ENCODE data around the gene MTA3. TPM values are rescaled to one million over a fixed set of nuclear protein-coding genes. Genes with fewer than 3 reads are reported as not detected.

Gene MTA3
- total RNA-seq, 1 donor from 2014 or later: 26.8 TPM

DNA sequence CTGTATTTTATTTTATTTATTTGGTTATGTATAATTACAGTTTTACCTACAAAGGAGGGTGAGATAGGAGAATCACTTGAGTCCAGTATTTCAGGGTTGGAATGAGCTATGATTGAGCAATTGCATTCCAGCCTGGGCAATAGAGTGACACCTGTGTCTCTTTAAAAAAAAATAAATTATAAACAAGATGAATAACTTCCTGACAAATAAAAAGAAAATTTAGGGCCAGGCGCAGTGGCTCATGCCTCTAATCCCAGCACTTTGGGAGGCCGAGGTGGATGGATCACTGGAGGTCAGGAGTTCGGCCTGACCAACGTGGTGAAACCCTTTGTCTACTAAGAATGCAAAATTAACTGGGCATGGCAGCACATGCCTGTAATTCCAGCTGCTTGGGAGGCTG lies 17.3 kb downstream of the MTA3 start:
- Mint-ChIP-seq H3K4me3 (no peak overlapping the region), H3K27ac (no peak overlapping the region), H3K9me3 (no peaks in the 10 kb centered on the region), H3K27me3 (no peaks in the 10 kb centered on the region), H3K4me1 (peaks cover 11% of the 10 kb centered on the region), H3K36me3 (ENCODE audit: low read depth) (peaks cover 33% of the 10 kb centered on the region)
- ATAC-seq (ENCODE audit: low read depth): no peak
- DNase-seq: no peak
- TF ChIP-seq, protein P1, sequence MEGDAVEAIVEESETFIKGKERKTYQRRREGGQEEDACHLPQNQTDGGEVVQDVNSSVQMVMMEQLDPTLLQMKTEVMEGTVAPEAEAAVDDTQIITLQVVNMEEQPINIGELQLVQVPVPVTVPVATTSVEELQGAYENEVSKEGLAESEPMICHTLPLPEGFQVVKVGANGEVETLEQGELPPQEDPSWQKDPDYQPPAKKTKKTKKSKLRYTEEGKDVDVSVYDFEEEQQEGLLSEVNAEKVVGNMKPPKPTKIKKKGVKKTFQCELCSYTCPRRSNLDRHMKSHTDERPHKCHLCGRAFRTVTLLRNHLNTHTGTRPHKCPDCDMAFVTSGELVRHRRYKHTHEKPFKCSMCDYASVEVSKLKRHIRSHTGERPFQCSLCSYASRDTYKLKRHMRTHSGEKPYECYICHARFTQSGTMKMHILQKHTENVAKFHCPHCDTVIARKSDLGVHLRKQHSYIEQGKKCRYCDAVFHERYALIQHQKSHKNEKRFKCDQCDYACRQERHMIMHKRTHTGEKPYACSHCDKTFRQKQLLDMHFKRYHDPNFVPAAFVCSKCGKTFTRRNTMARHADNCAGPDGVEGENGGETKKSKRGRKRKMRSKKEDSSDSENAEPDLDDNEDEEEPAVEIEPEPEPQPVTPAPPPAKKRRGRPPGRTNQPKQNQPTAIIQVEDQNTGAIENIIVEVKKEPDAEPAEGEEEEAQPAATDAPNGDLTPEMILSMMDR (IDR thresholded peaks at IDR 0.05): no peak
- ChIA-PET POLR2A (no interaction called here), CTCF (no interaction called here)
- intact Hi-C loops (cut with micrococcal nuclease): no loop called here

DNA sequence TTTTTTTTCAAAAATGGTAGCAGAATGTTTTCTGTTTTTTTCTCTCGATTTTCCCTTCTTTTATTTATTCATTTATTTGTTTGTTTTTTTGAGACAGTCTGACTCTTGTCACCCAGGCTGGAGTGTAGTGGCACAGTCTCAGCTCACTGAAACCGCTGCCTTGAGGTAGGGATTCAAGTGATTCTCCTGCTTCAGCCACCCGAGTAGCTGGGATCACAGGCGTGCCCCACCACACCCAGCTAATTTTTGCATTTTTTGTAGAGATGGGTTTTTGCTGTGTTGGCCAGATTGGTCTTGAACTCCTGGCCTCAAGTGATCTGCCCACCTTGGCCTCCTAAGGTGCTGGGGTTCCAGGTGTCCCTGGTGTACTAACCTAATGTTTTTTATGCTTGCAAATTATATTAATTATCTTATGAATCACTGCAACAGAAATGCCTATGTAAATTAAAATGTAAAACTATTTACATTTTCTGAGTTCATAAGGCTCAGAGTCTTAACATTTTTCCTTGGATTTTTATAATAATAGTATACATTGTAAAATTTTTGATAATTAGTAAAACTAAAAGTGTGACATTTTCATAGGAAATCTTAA lies 19.2 kb downstream of the MTA3 start:
- Mint-ChIP-seq H3K27ac (no peak overlapping the region), H3K9me3 (no peaks in the 10 kb centered on the region), H3K27me3 (no peaks in the 10 kb centered on the region), H3K36me3 (ENCODE audit: low read depth) (peaks cover 19% of the 10 kb centered on the region), H3K4me3 (no peak overlapping the region), H3K4me1 (peaks cover 12% of the 10 kb centered on the region)
- ATAC-seq (ENCODE audit: low read depth) (no peak), DNase-seq (no peak)
- TF ChIP-seq, protein P1 (IDR thresholded peaks at IDR 0.05): no peak
- intact Hi-C loops (cut with micrococcal nuclease): no loop called here
- ChIA-PET POLR2A (no interaction called here), CTCF (no interaction called here)

DNA sequence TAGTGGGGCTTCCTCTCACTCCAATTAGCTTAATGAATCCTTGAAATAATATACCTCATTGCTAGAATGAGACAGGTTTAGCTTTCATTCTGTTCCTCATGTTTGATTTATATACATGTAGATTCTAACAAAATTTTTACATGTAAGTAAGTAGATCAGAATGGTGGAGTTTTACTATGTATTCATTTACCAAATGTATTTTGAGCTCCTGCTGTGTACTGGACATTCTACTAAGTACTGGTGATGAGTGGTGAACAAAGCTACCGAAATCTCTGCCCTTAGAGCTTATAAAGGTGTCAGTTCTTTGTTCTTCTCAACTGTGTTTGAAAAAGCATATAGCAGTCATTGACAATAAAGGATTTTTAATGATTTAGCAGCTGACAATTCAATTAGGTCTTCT lies 19.7 kb downstream of the MTA3 start:
- H3K4me1 Mint-ChIP-seq: peaks cover 12% of the 10 kb centered on the region
- ATAC-seq (ENCODE audit: low read depth): no peak
- no peak for DNase-seq
- peaks cover 14% of the 10 kb centered on the region for H3K36me3 Mint-ChIP-seq (ENCODE audit: low read depth)
- POLR2A ChIA-PET: interaction anchor here (0.6 kb wide), 1 partner anchor 12 kb away, joined by 3 read pairs; no protein-coding TSS in a partner anchor
- H3K27ac Mint-ChIP-seq: no peak overlapping the region
- intact Hi-C loops (cut with micrococcal nuclease): no loop called here
- H3K4me3 Mint-ChIP-seq: no peak overlapping the region
- TF ChIP-seq, protein P1 (IDR thresholded peaks at IDR 0.05): no peak
- no peaks in the 10 kb centered on the region for H3K27me3 Mint-ChIP-seq
- CTCF ChIA-PET: no interaction called here
- H3K9me3 Mint-ChIP-seq: no peaks in the 10 kb centered on the region

DNA sequence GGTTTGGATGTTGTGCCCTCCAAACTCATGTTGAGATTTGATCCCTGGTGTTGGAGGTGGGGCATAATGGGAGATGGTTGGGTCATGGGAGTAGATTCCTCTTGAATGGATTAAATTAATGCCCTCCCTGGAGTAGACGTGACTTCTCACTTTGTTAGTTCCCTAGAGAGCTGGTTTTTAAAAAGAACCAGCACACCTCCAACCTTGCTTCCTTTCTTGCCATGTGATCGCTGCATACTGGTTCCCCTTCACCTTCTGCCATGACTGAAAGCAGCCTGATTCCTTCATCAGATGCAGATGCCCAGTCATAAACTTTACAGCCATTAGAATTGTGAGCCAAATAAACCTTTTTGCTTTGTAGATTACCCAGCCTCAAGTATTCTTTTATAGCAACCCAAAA lies 21.7 kb downstream of the MTA3 start:
- intact Hi-C loops (cut with micrococcal nuclease): loop anchor here (10.0 kb wide), 1 partner anchor 95 kb away; the partner anchor contains the start of gene KCNG3
- peaks cover 12% of the 10 kb centered on the region for H3K4me1 Mint-ChIP-seq
- CTCF ChIA-PET: no interaction called here
- TF ChIP-seq, protein P1 (IDR thresholded peaks at IDR 0.05): no peak
- no peak for DNase-seq
- peaks cover 11% of the 10 kb centered on the region for H3K36me3 Mint-ChIP-seq (ENCODE audit: low read depth)
- POLR2A ChIA-PET: no interaction called here
- H3K27me3 Mint-ChIP-seq: no peaks in the 10 kb centered on the region
- no peak overlapping the region for H3K27ac Mint-ChIP-seq
- H3K9me3 Mint-ChIP-seq: no peaks in the 10 kb centered on the region
- no peak overlapping the region for H3K4me3 Mint-ChIP-seq
- no peak for ATAC-seq (ENCODE audit: low read depth)

DNA sequence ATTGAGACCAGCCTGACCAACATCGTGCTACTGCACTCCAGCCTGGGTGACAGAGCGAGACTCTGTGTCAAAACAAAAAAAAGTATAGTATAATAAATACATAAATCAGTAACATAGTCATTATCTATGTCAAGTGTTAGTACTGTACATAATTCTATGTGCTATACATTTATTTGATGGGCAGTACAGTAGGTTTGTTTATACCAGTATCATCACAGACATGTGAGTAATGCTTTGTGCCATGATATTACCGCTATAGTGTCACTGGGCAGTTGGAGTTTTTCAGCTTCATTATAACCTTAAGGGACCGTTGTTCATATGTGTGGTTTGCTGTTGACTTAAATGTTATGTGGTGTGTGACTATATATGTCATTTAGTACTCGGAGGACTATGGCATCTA lies 24.9 kb downstream of the MTA3 start:
- intact Hi-C loops (cut with micrococcal nuclease): loop anchor here (10.0 kb wide), 1 partner anchor 98 kb away; the partner anchor contains the start of gene KCNG3
- H3K4me1 Mint-ChIP-seq: peaks cover 12% of the 10 kb centered on the region
- H3K27ac Mint-ChIP-seq: no peak overlapping the region
- POLR2A ChIA-PET: no interaction called here
- no peaks in the 10 kb centered on the region for H3K27me3 Mint-ChIP-seq
- CTCF ChIA-PET: no interaction called here
- ATAC-seq (ENCODE audit: low read depth) (no peak), DNase-seq (no peak)
- H3K4me3 Mint-ChIP-seq: no peak overlapping the region
- TF ChIP-seq, protein P1 (IDR thresholded peaks at IDR 0.05): no peak
- H3K9me3 Mint-ChIP-seq: no peaks in the 10 kb centered on the region
- peaks cover 5% of the 10 kb centered on the region for H3K36me3 Mint-ChIP-seq (ENCODE audit: low read depth)

All from activated B cell treated with CpG ODN at 0.5 μM for 24 hours (primary cell).